Bronchial epithelial cell (primary cell): ENCODE measurements around the gene PSORS1C1. TPM values are rescaled to one million over a fixed set of nuclear protein-coding genes. Genes with fewer than 3 reads are reported as not detected.

Source experiments
- DNase-seq: peaks from one replicate; pipeline ENCODE4 v3.0.0-alpha.2; 2010; ENCODE audit warnings: low read depth
- FAIRE-seq: peaks from 2 replicates; lab custom pipeline; 2011; peaks lifted over from hg19 to GRCh38; lab: Jason Lieb, UNC
- H3K27me3 ChIP-seq: 2 replicates; pipeline ENCODE4 v1.5.1; 2011; ENCODE audit warnings: low read length; ENCODE audit not compliant: control insufficient read depth, insufficient read depth
- H3K36me3 ChIP-seq: 2 replicates; pipeline ENCODE4 v1.5.1; 2011; ENCODE audit warnings: low read length; ENCODE audit not compliant: control insufficient read depth, insufficient read depth
- H3K4me3 ChIP-seq: 2 replicates; pipeline ENCODE4 v1.5.1; 2011; ENCODE audit warnings: mild to moderate bottlenecking, low read depth, low read length, control low read depth
- CTCF ChIP-seq: IDR thresholded peaks from 2 replicates; pipeline ENCODE4 v1.5.1; 2011; ENCODE audit warnings: mild to moderate bottlenecking, moderate library complexity, low read length, control low read depth, inconsistent platforms; ENCODE audit not compliant: insufficient read depth, severe bottlenecking
- total RNA-seq: library from RNA; depleted of rRNA; stranded (reverse); fragments of >200 nt; gene quantifications from 2 replicates; pipeline ENCODE4 v1.2.1, GENCODE V29; 2014

The PSORS1C1 gene
- total RNA-seq, 1 donor from 2014 or later: 6.3 TPM

- Histone ChIP-seq H3K4me3 (no peak overlapping the region), H3K27me3 (no peaks in the 10 kb centered on the region), H3K36me3 (no peaks in the 10 kb centered on the region)
- DNase-seq (no peak), FAIRE-seq (no peak)
- TF ChIP-seq CTCF: no peak
Measured at GRCh38 chr6:31091680-31092079, 22.9 kb upstream of the PSORS1C1 start.

GRCh38 chr6:31092238-31092637 lies 22.4 kb upstream of the PSORS1C1 start:
- no peak overlapping the region for H3K4me3 ChIP-seq
- DNase-seq: no peak
- no peaks in the 10 kb centered on the region for H3K27me3 ChIP-seq
- no peak for FAIRE-seq
- no peaks in the 10 kb centered on the region for H3K36me3 ChIP-seq
- TF ChIP-seq CTCF: no peak

GRCh38 chr6:31092769-31093505 lies 21.7 kb upstream of the PSORS1C1 start:
- FAIRE-seq (no peak), DNase-seq (no peak)
- Histone ChIP-seq H3K36me3 (no peaks in the 10 kb centered on the region), H3K4me3 (no peak overlapping the region), H3K27me3 (no peaks in the 10 kb centered on the region)
- no peak for TF ChIP-seq CTCF

- Histone ChIP-seq H3K4me3 (no peak overlapping the region), H3K27me3 (no peaks in the 10 kb centered on the region), H3K36me3 (no peaks in the 10 kb centered on the region)
- TF ChIP-seq CTCF: no peak
- FAIRE-seq (no peak), DNase-seq (peak; percentile 44)
Measured at GRCh38 chr6:31094389-31094881, 20.2 kb upstream of the PSORS1C1 start.

- Histone ChIP-seq H3K4me3 (no peak overlapping the region), H3K36me3 (no peaks in the 10 kb centered on the region), H3K27me3 (no peaks in the 10 kb centered on the region)
- FAIRE-seq (no peak), DNase-seq (no peak)
- no peak for TF ChIP-seq CTCF
Measured at GRCh38 chr6:31096215-31096614, 18.4 kb upstream of the PSORS1C1 start.
